ENCODE data around the gene EIPR1.

GRCh38 chr2:3294069-3294468 lies 83.5 kb downstream of the EIPR1 start:
- TF ChIP-seq ZNF274 (IDR thresholded peaks at IDR 0.05; ENCODE audit: low read depth, low read length) (no peak), YY1 (IDR thresholded peaks at IDR 0.05; ENCODE audit: insufficient read depth, insufficient read length) (no peak), SUZ12 (IDR thresholded peaks at IDR 0.05; ENCODE audit: extremely low read depth, insufficient read depth, insufficient read length) (no peak)
